GM12864 (cell line): ENCODE data around the gene NMNAT3.

Experiments used
- DNase-seq: peaks from one replicate; pipeline ENCODE4 v3.0.0-alpha.2; 2011; ENCODE audit warnings: low read depth
- H3K4me3 ChIP-seq: 2 replicates; pipeline ENCODE4 v1.5.1; 2011; ENCODE audit warnings: mild to moderate bottlenecking, low read depth, low read length, control low read depth
- CTCF ChIP-seq: IDR thresholded peaks from 2 replicates; pipeline ENCODE4 v1.5.1; 2011; ENCODE audit warnings: low read depth, mild to moderate bottlenecking, moderate library complexity, low read length, control low read depth, inconsistent platforms; ENCODE audit errors: missing control alignments

The NMNAT3 gene

GRCh38 chr3:139671107-139671506 is 6.7 kb downstream of the NMNAT3 start:
- no peak for TF ChIP-seq CTCF
- no peak overlapping the region for H3K4me3 ChIP-seq
- DNase-seq = no peak

GRCh38 chr3:139670196-139670595 is 7.6 kb downstream of the NMNAT3 start:
- no peak for DNase-seq
- TF ChIP-seq CTCF = no peak
- no peak overlapping the region for H3K4me3 ChIP-seq

DNA sequence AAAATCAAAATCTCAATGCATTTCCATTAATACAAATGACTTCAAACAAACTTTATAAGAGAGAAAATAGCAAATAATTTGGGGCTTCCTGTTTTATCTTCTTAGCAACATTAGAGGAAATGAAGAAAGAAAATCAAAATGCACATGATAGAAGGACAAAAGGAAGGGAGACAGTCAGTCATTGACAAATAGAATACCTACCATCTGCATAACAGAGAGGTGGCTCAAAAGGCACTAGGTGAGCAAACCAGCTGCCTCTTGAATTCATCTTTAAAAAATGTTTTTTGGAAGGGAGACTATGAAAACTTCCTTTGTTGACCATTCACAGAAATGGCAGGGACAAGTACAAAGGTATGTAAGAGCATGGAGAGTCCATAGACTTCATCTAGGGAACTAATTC is 9.4 kb downstream of the NMNAT3 start:
- no peak overlapping the region for H3K4me3 ChIP-seq
- no peak for TF ChIP-seq CTCF
- DNase-seq = no peak

DNA sequence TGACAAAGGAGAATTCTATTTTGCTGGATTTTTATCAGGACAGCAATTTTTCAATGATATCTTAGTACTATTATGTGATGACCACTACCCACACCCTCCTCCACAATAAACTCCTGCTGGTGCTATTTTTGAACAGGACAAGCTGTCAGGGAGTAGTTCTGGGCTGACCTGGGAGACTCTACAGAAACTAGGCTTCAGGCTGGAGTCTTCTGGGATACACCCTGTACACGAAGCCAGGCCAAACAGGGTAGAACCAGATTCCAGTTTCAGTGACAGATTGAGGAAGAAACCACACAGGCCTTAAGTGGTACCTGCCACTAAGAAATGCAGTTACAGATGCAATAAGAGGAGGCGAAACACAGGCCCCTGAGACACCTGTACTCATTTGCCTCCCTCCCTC is 12.8 kb downstream of the NMNAT3 start:
- H3K4me3 ChIP-seq = no peak overlapping the region
- DNase-seq = no peak
- TF ChIP-seq CTCF = no peak

- DNase-seq = no peak
- no peak overlapping the region for H3K4me3 ChIP-seq
- TF ChIP-seq CTCF = no peak
Observed at GRCh38 chr3:139660269-139660668, 17.5 kb downstream of the NMNAT3 start.

GRCh38 chr3:139659511-139659910 is 18.3 kb downstream of the NMNAT3 start:
- no peak for DNase-seq
- no peak for TF ChIP-seq CTCF
- H3K4me3 ChIP-seq = no peak overlapping the region

- H3K4me3 ChIP-seq = no peak overlapping the region
- no peak for TF ChIP-seq CTCF
- no peak for DNase-seq
Observed at GRCh38 chr3:139657936-139658335, 19.8 kb downstream of the NMNAT3 start.
